SK-N-SH (cell line): ENCODE measurements around the gene SLC16A10. TPM values are rescaled to one million over a fixed set of nuclear protein-coding genes. Genes with fewer than 3 reads are reported as not detected.

Experiments used
- CTCF ChIA-PET: fragments of 300-600, 350-600 bp; formaldehyde crosslinking; extraction: SDS; loops from one replicate; lab custom pipeline; 2021; lab: Yijun Ruan, JAX
- POLR2A ChIA-PET: fragments of 350-600 bp; sonication (Branson Sonifier 250); formaldehyde crosslinking; extraction: SDS; loops from one replicate; lab custom pipeline; 2020; ENCODE audit warnings: antibody characterized with exemption, inconsistent platforms; lab: Yijun Ruan, JAX
- DNase-seq: peaks from one replicate; pipeline ENCODE4 v3.0.0; 2012
- H2AFZ ChIP-seq: fragments of 200-600 bp; sonication (generic); 2 replicates; pipeline ENCODE4 v1.8.1; 2016; ENCODE audit warnings: antibody characterized with exemption, mild to moderate bottlenecking, low read depth
- H3F3A ChIP-seq: fragments of 200-600 bp; sonication (generic); replicated peaks from 2 replicates; pipeline ENCODE3; 2016; ENCODE audit warnings: antibody characterized with exemption, mild to moderate bottlenecking; ENCODE audit not compliant: insufficient read depth
- H3K27ac ChIP-seq, 2 experiments: fragments of 200-500 bp in 1 of 2; fragments of 200-600 bp in 1 of 2; sonication (Bioruptor generic) in 1 of 2; sonication (generic), shearing (Covaris generic) in 1 of 2; 2 replicates each; pipeline versions ENCODE4 v1.5.1 to v1.6.1; 2014 to 2016; ENCODE audit warnings: low read depth in 2 of 2, inconsistent platforms in 1 of 2, low read length in 1 of 2, mild to moderate bottlenecking in 1 of 2, mixed read lengths in 1 of 2
- H3K27me3 ChIP-seq: fragments of 200-600 bp; sonication (generic), shearing (Covaris generic); 2 replicates; pipeline ENCODE4 v1.6.1; 2016; ENCODE audit warnings: mixed run types; ENCODE audit not compliant: insufficient read depth
- H3K36me3 ChIP-seq, 2 experiments: fragments of 200-500 bp in 1 of 2; fragments of 200-600 bp in 1 of 2; sonication (Bioruptor generic) in 1 of 2; sonication (generic) in 1 of 2; replicated peaks in 1 of 2; 2 replicates each; pipeline versions ENCODE3 to v1.5.1; 2014 to 2016; ENCODE audit warnings: low read length in 1 of 2, mild to moderate bottlenecking in 1 of 2; ENCODE audit not compliant: insufficient read depth in 2 of 2, control insufficient read depth in 1 of 2
- H3K4me1 ChIP-seq, 2 experiments: fragments of 200-500 bp in 1 of 2; fragments of 200-600 bp in 1 of 2; sonication (Bioruptor generic) in 1 of 2; sonication (generic), shearing (Covaris generic) in 1 of 2; 2 replicates each; pipeline versions ENCODE4 v1.5.1 to v1.6.1; 2014 to 2016; ENCODE audit warnings: low read depth in 1 of 2, low read length in 1 of 2, mixed run types in 1 of 2; ENCODE audit not compliant: insufficient read depth in 2 of 2, control insufficient read depth in 1 of 2
- H3K4me2 ChIP-seq: fragments of 200-600 bp; sonication (generic), shearing (Covaris generic); 2 replicates; pipeline ENCODE4 v1.6.1; 2017; ENCODE audit warnings: mixed run types
- H3K4me3 ChIP-seq, 2 experiments: fragments of 200-500 bp in 1 of 2; fragments of 200-600 bp in 1 of 2; sonication (Bioruptor generic) in 1 of 2; sonication (generic), shearing (Covaris generic) in 1 of 2; 2 replicates each; pipeline versions ENCODE4 v1.5.1 to v1.8.1; 2014 to 2016; ENCODE audit warnings: low read depth in 2 of 2, inconsistent platforms in 1 of 2, low read length in 1 of 2, mild to moderate bottlenecking in 1 of 2, mixed read lengths in 1 of 2, moderate library complexity in 1 of 2
- H3K79me2 ChIP-seq: fragments of 200-600 bp; sonication (generic); 2 replicates; pipeline ENCODE4 v1.8.1; 2017; ENCODE audit warnings: mild to moderate bottlenecking; ENCODE audit not compliant: insufficient read depth
- H3K9ac ChIP-seq: fragments of 200-600 bp; sonication (generic); 2 replicates; pipeline ENCODE4 v1.6.1; 2017; ENCODE audit warnings: mixed run types
- H3K9me2 ChIP-seq: fragments of 200-600 bp; sonication (generic); 2 replicates; pipeline ENCODE4 v1.6.1; 2017; ENCODE audit warnings: mixed run types
- H3K9me3 ChIP-seq: fragments of 200-600 bp; sonication (generic); 2 replicates; pipeline ENCODE4 v1.6.1; 2017; ENCODE audit warnings: mixed run types, mild to moderate bottlenecking, moderate library complexity
- H4K20me1 ChIP-seq: fragments of 200-600 bp; sonication (generic); 2 replicates; pipeline ENCODE4 v1.6.1; 2017; ENCODE audit warnings: mild to moderate bottlenecking, mixed run types; ENCODE audit not compliant: insufficient read depth
- ELF1 ChIP-seq: IDR thresholded peaks from 2 replicates; pipeline ENCODE4 v1.4.0; 2012
- EP300 ChIP-seq, 2 experiments: IDR thresholded peaks; 2 replicates each; pipeline versions ENCODE4 v1.4.0 to v1.6.1; 2012; ENCODE audit warnings: borderline replicate concordance in 1 of 2, low read depth in 1 of 2, low read length in 1 of 2
- EZH2phosphoT487 ChIP-seq: fragments of 200-600 bp; sonication (generic); IDR thresholded peaks from 2 replicates; pipeline ENCODE4 v1.6.1; 2017; ENCODE audit warnings: low read depth, mixed run types, mild to moderate bottlenecking, antibody characterized with exemption, moderate library complexity, borderline replicate concordance
- NFIC ChIP-seq: IDR thresholded peaks from 2 replicates; pipeline ENCODE4 v1.4.0; 2012; ENCODE audit warnings: borderline replicate concordance
- POLR2AphosphoS5 ChIP-seq: IDR thresholded peaks from 2 replicates; pipeline ENCODE4 v1.6.1; 2012; ENCODE audit warnings: low read depth, low read length
- RCOR1 ChIP-seq: fragments of 150-350 bp; IDR thresholded peaks from 2 replicates; pipeline ENCODE4 v1.6.1; 2017; ENCODE audit warnings: antibody characterized with exemption, low read length
- SIN3A ChIP-seq: IDR thresholded peaks from 2 replicates; pipeline ENCODE4 v1.6.1; 2012; ENCODE audit warnings: low read depth, mild to moderate bottlenecking, low read length, moderate library complexity, borderline replicate concordance
- SMC3 ChIP-seq: IDR thresholded peaks from 2 replicates; pipeline ENCODE4 v1.6.1; 2012; ENCODE audit warnings: low read depth, low read length, improper control_type of control experiment
- TAF1 ChIP-seq: IDR thresholded peaks from 2 replicates; pipeline ENCODE4 v1.6.1; 2012; ENCODE audit warnings: low read depth, mild to moderate bottlenecking, low read length, moderate library complexity, borderline replicate concordance
- TCF12 ChIP-seq: IDR thresholded peaks from 2 replicates; pipeline ENCODE4 v1.4.0; 2012
- TEAD4 ChIP-seq: IDR thresholded peaks from 2 replicates; pipeline ENCODE4 v1.4.0; 2012; ENCODE audit warnings: mild to moderate bottlenecking, borderline replicate concordance; ENCODE audit not compliant: insufficient read depth
- YY1 ChIP-seq: IDR thresholded peaks from 2 replicates; pipeline ENCODE4 v1.4.0; 2012; ENCODE audit warnings: low read depth, mild to moderate bottlenecking
- WGBS: methylation state at CpG from one replicate; pipeline ENCODE4 v1.1.6; 2017; ENCODE audit warnings: low lambda C conversion rate; 5-methylcytosine and 5-hydroxymethylcytosine counted together
- polyA plus RNA-seq, 3 experiments: library from polyadenylated mRNA; depleted of rRNA; stranded (reverse); fragments of >200 nt; gene quantifications; 2 replicates each; pipeline ENCODE4 v1.2.3, GENCODE V29; 2012
- TF ChIP-seq, protein P1 (sequence below): fragments of 150-350 bp; IDR thresholded peaks from 2 replicates; pipeline ENCODE4 v1.6.1; 2017; ENCODE audit warnings: antibody characterized with exemption, low read length, low read depth, borderline replicate concordance
- TF ChIP-seq, protein P2 (sequence below): fragments of 200-600 bp; sonication (generic); IDR thresholded peaks from 2 replicates; pipeline ENCODE4 v1.6.1; 2017; ENCODE audit warnings: antibody characterized with exemption, mild to moderate bottlenecking, moderate library complexity

Gene SLC16A10, protein sequence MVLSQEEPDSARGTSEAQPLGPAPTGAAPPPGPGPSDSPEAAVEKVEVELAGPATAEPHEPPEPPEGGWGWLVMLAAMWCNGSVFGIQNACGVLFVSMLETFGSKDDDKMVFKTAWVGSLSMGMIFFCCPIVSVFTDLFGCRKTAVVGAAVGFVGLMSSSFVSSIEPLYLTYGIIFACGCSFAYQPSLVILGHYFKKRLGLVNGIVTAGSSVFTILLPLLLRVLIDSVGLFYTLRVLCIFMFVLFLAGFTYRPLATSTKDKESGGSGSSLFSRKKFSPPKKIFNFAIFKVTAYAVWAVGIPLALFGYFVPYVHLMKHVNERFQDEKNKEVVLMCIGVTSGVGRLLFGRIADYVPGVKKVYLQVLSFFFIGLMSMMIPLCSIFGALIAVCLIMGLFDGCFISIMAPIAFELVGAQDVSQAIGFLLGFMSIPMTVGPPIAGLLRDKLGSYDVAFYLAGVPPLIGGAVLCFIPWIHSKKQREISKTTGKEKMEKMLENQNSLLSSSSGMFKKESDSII
- polyA plus RNA-seq (2012; rRNA removed): 0.08 and 0.12 TPM in 2 replicates
- 0.09 and 0.21 TPM in 2 replicates for polyA plus RNA-seq (2012; cell fraction: cytosol; rRNA removed)
- 0.02 and 0.05 TPM in 2 replicates for polyA plus RNA-seq (2012; cell fraction: nucleus; rRNA removed)

DNA sequence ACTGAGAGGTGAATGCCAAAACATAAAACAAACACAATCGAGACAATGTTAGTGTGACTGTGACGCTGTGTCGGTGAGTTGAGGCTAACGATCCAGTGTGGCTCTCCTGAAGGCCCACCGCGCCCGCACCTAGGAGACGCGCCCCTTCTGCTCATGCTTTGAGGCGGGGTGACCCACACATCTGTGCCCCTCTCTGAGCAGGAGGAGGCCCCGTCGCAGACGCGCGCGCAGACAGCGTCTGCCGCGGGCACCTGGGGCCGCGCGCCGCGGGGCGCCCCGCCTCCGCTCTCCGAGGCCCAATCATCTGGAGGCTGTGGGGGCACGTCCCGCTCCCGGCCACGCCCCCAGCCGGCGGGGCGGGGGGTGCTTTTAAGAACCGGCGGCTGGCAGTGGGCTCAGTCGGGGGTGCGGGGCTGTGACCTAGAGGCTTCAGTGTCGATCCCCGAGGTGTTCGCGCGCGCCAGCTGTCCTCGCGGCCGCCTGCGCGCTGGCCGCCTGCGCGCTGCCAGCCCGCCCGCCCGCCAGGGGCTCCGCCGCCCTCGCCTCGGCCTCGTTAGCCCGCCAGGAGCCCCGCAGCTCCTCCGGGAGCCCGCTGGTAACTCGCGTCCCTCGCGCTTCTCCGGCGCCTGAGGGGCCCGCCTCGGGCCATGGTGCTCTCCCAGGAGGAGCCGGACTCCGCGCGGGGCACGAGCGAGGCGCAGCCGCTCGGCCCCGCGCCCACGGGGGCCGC lies at the start of gene SLC16A10:
Gene SLC16A10 (plus strand): TSS at position 398 of the 730 bp plus-strand sequence. CDS start 250 bp downstream, at position 648.
- Histone ChIP-seq H4K20me1 (no peaks in the 10 kb centered on the region), H2AFZ (peak within 1 kb of the TSS; percentile 84), H3K36me3 (no peaks in the 10 kb centered on the region), H3K27ac (peak within 1 kb of the TSS in 1 of 2 experiments; percentile 34; a peak in 1 of 4 replicates), H3K79me2 (no peaks in the 10 kb centered on the region), H3K9ac (no peak within 1 kb of the TSS), H3K9me2 (no peaks in the 10 kb centered on the region), H3K4me2 (peak within 1 kb of the TSS; percentile 75), H3K9me3 (no peaks in the 10 kb centered on the region), H3F3A (no peaks in the 10 kb centered on the region), H3K4me1 (peaks cover 0 to 2% of the 10 kb centered on the region in 2 experiments; a peak in 1 of 4 replicates)
- ChIA-PET POLR2A (interaction anchor here (0.7 kb wide), 1 partner anchor 993 kb away, joined by 3 read pairs; no protein-coding TSS in a partner anchor), CTCF (interaction anchor here (1.0 to 1.5 kb wide), 4 partner anchors 9 to 123 kb away, joined by 3 to 7 read pairs (median 4); no protein-coding TSS in a partner anchor)
- 3% methylated on average over 13 of the region's 86 CpGs for WGBS
- no peak for TF ChIP-seq EZH2phosphoT487
- TF ChIP-seq EP300 (IDR thresholded peaks at IDR 0.05; ENCODE audit: borderline replicate concordance in 1 of 2, low read depth in 1 of 2, low read length in 1 of 2): no peak
- TF ChIP-seq, protein P1, sequence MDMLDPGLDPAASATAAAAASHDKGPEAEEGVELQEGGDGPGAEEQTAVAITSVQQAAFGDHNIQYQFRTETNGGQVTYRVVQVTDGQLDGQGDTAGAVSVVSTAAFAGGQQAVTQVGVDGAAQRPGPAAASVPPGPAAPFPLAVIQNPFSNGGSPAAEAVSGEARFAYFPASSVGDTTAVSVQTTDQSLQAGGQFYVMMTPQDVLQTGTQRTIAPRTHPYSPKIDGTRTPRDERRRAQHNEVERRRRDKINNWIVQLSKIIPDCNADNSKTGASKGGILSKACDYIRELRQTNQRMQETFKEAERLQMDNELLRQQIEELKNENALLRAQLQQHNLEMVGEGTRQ: no peak
- TF ChIP-seq POLR2AphosphoS5: no peak
- TF ChIP-seq ELF1: no peak
- no peak for TF ChIP-seq TAF1
- TF ChIP-seq YY1: no peak
- TF ChIP-seq SMC3: no peak
- TF ChIP-seq SIN3A: no peak
- TF ChIP-seq TCF12: no peak
- TF ChIP-seq RCOR1: no peak
- TF ChIP-seq, protein P2, sequence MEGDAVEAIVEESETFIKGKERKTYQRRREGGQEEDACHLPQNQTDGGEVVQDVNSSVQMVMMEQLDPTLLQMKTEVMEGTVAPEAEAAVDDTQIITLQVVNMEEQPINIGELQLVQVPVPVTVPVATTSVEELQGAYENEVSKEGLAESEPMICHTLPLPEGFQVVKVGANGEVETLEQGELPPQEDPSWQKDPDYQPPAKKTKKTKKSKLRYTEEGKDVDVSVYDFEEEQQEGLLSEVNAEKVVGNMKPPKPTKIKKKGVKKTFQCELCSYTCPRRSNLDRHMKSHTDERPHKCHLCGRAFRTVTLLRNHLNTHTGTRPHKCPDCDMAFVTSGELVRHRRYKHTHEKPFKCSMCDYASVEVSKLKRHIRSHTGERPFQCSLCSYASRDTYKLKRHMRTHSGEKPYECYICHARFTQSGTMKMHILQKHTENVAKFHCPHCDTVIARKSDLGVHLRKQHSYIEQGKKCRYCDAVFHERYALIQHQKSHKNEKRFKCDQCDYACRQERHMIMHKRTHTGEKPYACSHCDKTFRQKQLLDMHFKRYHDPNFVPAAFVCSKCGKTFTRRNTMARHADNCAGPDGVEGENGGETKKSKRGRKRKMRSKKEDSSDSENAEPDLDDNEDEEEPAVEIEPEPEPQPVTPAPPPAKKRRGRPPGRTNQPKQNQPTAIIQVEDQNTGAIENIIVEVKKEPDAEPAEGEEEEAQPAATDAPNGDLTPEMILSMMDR: no peak
- no peak for TF ChIP-seq NFIC
- TF ChIP-seq TEAD4: no peak
- TF ChIP-seq, all 33 proteins: peak for 0
- DNase-seq: peak; percentile 97
- Histone ChIP-seq H3K4me3 (peak within 1 kb of the TSS; percentile 58 to 61), H3K27me3 (peaks cover 26% of the 10 kb centered on the region)
